Stimulated activated naive CD8-positive, alpha-beta T cell treated with anti-CD3 and anti-CD28 coated beads, Interleukin-15, amount 100 ng/mL, for 72 hours (primary cell): Measurements from ENCODE around the gene BTBD16.

ENCODE experiments used
- ATAC-seq: fragments of 150-1000 bp; cut with Tn5 transposase; 2 replicates; pipeline ENCODE4 v1.10.0; 2021; ENCODE audit warnings: mild to moderate bottlenecking, moderate library complexity
- DNase-seq, 2 donors: peaks; one replicate each; pipeline ENCODE4 v3.0.0; 2021 to 2022
- H3K27ac Mint-ChIP-seq, 2 donors: one replicate each; pipeline ENCODE4 v1.8.0; 2022; ENCODE audit warnings: mild to moderate bottlenecking in 2 of 2, mixed read lengths in 2 of 2, moderate library complexity in 2 of 2
- H3K27me3 Mint-ChIP-seq: one replicate; pipeline ENCODE4 v1.8.0; 2022; ENCODE audit warnings: mixed read lengths
- H3K4me1 Mint-ChIP-seq: one replicate; pipeline ENCODE4 v1.8.0; 2022; ENCODE audit warnings: mild to moderate bottlenecking, mixed read lengths
- H3K4me3 Mint-ChIP-seq, 2 donors: one replicate each; pipeline ENCODE4 v1.8.0; 2022; ENCODE audit warnings: mild to moderate bottlenecking in 2 of 2, mixed read lengths in 2 of 2, moderate library complexity in 1 of 2
- H3K9me3 Mint-ChIP-seq, 2 donors: one replicate each; pipeline ENCODE4 v1.8.0; 2022; ENCODE audit warnings: mixed read lengths in 2 of 2

The BTBD16 gene

DNA sequence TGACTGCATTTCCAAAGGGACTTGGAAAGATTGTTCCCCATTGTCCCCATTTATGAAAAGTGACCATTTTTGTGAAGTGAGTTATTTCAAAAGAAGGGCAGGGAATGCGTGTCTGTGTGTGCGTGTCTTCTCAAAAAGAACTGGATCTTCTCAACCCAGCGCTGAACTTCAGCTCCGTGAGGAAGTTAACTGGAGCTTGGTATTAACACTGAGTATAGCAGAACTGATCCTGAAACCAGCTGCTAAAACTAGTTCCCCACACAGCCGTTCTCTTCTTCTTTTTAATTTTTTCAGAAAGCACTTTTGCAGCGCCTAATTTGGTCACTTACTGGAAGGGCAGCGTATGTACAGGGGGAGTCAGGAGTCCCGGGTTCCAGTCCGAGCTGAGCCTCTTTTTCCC is 57.6 kb downstream of the BTBD16 start:
- Mint-ChIP-seq H3K27me3 (peaks cover 61% of the 10 kb centered on the region), H3K4me3 (no peak overlapping the region), H3K27ac (no peak overlapping the region), H3K4me1 (peaks cover 12% of the 10 kb centered on the region), H3K9me3 (peaks cover 0 to 12% of the 10 kb centered on the region in 2 donors)
- no peak for ATAC-seq
- DNase-seq = no peak

DNA sequence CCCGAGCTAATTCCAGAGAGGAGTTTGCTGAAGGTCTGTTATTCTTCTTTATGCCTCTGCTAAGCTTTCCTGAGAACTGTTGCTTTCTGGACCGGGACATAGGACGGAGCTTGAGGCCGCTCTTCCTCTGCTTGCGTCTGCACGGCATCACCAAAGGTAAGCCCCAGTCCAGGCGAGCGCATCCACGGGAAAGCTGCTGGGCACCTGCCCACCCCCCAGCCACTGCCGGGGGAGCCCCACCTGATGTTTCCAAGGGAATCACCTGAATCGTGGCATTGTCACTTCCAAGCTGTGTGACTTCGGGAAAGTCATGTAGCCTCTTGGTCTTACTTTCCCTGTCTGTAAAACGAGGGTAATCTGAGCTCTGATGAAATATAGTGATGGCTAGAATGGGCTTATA is 58.3 kb downstream of the BTBD16 start:
- peaks cover 0 to 6% of the 10 kb centered on the region in 2 donors for H3K9me3 Mint-ChIP-seq
- H3K4me1 Mint-ChIP-seq = peaks cover 12% of the 10 kb centered on the region
- no peak overlapping the region for H3K4me3 Mint-ChIP-seq
- H3K27me3 Mint-ChIP-seq = peaks cover 53% of the 10 kb centered on the region
- no peak for ATAC-seq
- DNase-seq = no peak
- no peak overlapping the region for H3K27ac Mint-ChIP-seq

DNA sequence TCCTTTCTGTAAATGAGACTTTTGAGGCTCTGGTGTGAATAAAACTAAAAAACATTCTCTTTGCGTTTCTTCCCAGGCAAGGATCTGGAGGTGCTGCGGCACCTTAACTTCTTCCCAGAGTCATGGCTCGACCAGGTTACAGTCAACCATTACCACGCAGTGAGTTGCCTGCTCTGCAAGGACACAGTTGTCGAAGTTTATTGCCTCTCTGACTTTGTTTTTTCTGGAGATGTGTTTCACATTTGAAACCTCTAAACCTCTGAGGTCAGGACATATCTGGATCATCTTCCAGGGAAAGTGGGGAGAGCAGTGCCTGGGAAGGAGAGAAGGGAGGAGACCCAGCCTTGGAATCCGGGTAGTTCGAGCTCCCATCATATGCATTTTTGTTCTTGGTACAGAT is 60.0 kb downstream of the BTBD16 start:
- H3K4me1 Mint-ChIP-seq = peaks cover 12% of the 10 kb centered on the region
- peaks cover 52% of the 10 kb centered on the region for H3K27me3 Mint-ChIP-seq
- ATAC-seq (no peak), DNase-seq (no peak)
- no peaks in the 10 kb centered on the region for H3K9me3 Mint-ChIP-seq
- no peak overlapping the region for H3K27ac Mint-ChIP-seq
- H3K4me3 Mint-ChIP-seq = no peak overlapping the region

DNA sequence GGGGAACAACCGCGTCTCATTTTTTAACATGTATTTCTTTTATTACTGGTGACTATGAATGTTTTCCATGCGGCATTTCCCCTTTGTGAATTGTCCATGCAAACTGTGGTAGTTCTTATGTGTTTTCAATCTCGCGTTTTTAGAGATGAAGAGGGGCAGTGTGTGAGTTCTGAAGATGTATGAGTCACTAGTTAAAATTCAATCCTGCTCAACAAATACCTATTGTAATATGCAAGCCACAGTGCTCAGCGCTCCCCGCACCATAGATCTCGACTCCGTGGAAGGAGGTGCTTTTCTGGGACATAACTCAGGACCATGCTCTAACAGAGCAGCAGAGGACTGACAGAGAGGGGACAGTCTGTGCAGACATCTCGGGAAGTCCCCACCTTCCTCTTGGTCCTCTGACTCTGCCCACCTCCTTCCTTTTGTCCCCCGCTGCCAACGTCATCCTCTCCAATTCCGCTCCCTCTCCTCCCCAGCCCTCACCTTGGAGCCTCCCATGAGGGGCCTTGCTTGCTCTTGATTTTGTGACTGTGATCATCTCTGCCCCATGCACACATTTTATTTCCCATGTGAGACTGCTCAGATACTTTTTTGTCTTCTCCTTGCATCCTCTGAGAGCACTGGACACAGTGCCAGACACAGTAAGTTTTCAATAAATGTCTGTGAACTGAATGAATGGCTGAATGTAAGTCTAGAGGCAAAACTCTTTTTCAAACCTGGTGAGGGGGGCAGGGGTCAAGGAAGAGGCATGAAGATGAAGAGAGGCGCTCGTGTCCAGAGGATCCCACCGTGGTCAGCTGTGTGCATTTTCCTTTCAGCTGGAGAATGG is 60.7 kb downstream of the BTBD16 start:
- no peak for DNase-seq
- peaks cover 47% of the 10 kb centered on the region for H3K27me3 Mint-ChIP-seq
- no peak overlapping the region for H3K27ac Mint-ChIP-seq
- H3K4me1 Mint-ChIP-seq = peaks cover 12% of the 10 kb centered on the region
- no peak for ATAC-seq
- no peak overlapping the region for H3K4me3 Mint-ChIP-seq
- H3K9me3 Mint-ChIP-seq = no peaks in the 10 kb centered on the region

DNA sequence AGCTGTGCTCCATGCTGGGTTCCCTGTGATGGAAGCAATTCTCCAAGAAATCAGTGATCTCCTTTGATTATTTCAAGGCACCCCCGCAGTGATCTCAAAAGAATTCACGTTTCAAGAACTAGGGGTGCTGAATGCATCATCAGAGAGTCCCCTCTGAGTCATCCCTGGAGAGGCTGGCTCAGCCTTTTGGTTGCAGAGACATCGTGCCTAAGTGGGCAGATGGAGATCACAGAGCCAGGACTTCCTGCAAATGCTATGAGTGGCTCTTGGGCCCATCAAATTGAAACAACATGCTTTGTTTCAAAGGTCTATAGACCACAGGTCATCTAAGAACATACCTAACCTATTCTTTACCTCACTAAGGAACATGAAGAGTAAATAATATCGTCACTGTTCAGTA is 61.9 kb downstream of the BTBD16 start:
- ATAC-seq = peak; percentile 95

DNA sequence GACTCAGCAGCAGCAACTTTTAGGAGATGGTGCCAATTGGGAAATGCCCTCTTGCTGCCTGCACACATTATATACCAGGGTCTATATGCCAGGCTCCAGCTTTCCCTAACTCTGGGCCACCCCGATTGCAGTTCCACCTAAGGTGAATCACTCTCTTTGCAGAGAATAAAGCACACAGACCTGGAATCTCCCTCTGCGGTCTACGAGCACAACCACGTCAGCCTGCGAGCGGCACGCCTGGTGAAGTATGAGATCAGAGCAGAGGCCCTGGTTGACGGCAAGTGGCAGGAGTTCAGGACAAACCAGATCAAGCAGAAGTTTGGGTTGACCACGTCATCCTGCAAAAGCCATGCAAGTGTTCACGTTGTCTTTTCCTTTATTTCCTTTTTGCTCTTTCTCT is 65.2 kb downstream of the BTBD16 start:
- H3K27ac Mint-ChIP-seq = no peak overlapping the region
- DNase-seq (no peak), ATAC-seq (no peak)
- no peak overlapping the region for H3K4me3 Mint-ChIP-seq
- H3K9me3 Mint-ChIP-seq = no peaks in the 10 kb centered on the region
- H3K4me1 Mint-ChIP-seq = peaks cover 12% of the 10 kb centered on the region
- H3K27me3 Mint-ChIP-seq = peaks cover 22% of the 10 kb centered on the region

More for the DNA sequence above, 61.9 kb downstream of the BTBD16 start:
- DNase-seq = peak; percentile 6 to 48
- Mint-ChIP-seq H3K27ac (no peak overlapping the region), H3K4me3 (no peak overlapping the region), H3K4me1 (peaks cover 12% of the 10 kb centered on the region), H3K27me3 (peaks cover 47% of the 10 kb centered on the region), H3K9me3 (no peaks in the 10 kb centered on the region)

DNA sequence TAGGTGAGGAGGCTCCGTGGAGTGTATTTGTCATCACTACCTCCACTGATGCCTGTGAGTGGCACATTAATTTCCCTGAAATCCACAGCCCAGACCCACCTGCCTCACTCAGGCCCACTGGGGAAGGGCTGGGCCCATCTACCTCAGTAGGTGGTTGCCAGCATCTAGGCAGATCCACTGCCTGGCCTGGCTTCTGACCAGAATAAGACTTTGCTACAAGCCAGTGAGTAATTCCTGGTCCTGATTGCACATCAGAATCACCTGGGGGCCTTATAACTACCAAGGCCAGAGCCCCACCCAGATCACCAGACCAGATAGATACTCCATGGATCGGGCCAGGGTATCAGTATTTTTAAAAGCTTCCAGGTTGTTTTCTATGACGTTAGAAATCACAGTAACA is 65.9 kb downstream of the BTBD16 start:
- ATAC-seq = no peak
- no peak overlapping the region for H3K27ac Mint-ChIP-seq

DNA sequence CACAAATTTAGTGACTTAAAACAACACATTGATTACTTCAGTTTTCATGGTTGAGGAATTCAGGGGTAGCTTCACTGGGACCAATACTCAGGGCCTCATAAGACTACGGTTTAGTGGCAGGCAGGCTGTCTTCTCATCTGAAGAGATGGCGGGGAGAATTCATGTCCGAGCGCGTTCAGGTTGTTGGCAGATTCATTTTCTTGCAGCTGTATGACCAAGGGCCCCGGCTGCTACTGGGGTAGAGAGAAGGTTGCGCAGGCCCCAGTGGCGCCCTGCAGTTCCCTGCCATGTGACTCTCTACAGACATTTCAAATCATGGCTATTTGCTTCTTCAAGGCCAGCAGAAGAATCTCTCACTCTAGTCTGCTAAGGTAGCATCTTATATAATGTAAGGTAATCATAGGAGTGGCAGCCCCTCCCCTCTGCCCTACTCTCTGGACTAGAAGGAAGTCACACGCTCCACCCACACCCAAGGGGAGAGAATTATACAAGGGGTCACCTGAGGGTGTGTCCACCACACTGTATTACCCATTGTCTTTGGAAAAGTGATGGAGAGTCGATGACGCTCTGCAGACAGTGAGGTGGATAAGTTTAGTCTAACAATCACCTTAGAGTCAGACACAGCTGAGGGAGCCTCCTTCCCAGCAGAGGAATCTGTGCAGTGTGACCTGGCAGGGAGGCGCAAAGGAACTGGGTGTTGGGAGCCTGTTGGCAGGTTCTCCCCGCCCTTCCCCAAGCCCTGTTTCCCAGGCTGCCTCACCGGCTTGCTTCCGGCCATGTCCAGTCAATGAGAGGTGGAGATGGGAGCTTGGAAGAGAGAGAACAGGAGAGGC is 67.7 kb downstream of the BTBD16 start:
- Mint-ChIP-seq H3K9me3 (no peaks in the 10 kb centered on the region), H3K4me1 (peaks cover 19% of the 10 kb centered on the region), H3K4me3 (no peak overlapping the region), H3K27ac (no peak overlapping the region), H3K27me3 (peaks cover 10% of the 10 kb centered on the region)
- ATAC-seq = no peak
- DNase-seq = no peak

More for the DNA sequence above, 65.9 kb downstream of the BTBD16 start:
- H3K9me3 Mint-ChIP-seq = no peaks in the 10 kb centered on the region
- H3K4me1 Mint-ChIP-seq = peaks cover 10% of the 10 kb centered on the region
- H3K27me3 Mint-ChIP-seq = peaks cover 16% of the 10 kb centered on the region
- H3K4me3 Mint-ChIP-seq = no peak overlapping the region
- no peak for DNase-seq

DNA sequence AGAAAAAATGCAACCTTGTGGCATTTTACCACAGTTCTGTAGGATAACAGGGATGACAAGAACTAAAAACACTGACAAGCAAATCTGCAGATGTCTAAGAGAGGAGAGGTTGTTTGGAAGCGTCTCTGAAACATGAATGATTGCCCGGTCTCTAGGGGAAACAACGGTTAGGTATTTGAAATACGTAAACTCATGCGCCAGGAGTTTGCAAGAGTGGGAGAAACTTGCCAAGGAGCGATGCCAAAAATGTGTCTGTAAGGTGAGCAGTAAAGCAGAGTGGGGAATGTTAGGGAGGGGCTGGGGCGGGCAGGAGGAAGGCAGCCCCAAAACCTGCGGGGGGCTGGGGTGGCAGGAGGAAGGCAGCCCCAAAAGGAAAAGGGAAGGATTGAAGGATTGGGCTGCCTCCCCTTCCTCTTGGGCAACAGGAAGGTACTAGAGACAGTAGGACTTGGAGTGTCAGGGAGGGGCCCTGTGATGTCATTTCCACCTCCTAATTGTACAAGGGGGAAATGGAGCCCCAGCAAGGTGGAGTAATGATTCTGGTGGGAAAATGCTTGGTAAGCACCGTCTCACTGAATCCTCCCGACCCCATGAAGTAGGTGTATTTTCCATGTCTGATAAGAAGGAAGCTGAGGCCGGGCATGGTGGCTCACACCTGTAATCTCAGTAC is 70.2 kb downstream of the BTBD16 start:
- no peaks in the 10 kb centered on the region for H3K27me3 Mint-ChIP-seq
- DNase-seq (no peak), ATAC-seq (no peak)
- no peak overlapping the region for H3K4me3 Mint-ChIP-seq
- peak overlapping the region in 1 of 2 donors; percentile 44 for H3K27ac Mint-ChIP-seq
- H3K9me3 Mint-ChIP-seq = no peaks in the 10 kb centered on the region
- H3K4me1 Mint-ChIP-seq = peaks cover 30% of the 10 kb centered on the region

DNA sequence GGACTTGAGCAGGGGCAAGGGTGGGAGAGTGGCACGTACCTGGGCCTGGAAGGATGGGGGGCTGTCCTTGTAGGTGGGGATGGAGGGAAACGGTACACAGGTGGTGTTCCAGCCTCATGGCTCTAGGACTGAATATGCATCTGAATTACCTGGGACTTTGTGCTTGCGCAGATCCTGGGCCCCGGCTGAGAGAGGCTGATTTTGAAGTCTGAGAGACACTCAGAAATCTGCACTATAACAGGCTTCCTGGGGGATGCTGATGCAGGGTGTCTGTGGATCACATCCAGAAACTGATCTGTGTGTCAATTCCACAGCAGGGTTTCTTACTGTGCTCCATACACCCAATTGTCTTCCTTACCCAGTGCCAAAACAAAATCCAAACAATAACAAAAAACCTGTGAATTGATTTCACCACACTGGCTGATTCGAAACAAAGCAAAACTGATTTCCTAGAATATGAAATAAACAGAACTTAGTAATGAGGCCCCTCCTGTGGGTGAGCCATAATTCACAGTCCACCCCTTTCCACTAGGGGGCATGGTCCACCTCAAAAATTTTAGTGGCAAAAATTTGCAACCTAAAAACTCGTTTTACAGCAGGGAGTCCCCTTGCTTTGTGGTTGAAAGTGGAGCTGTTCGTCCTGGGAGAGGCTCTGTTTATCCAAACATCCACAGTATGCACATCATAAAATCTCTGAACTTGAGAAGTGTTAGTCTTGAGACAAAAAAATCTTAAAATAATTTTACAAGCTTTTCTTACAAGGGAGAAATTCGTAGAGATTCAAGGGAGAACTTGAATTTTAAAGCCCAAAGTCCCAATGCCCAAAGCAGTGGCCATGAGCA is 71.4 kb downstream of the BTBD16 start:
- peak overlapping the region in 1 of 2 donors; percentile 29 for H3K27ac Mint-ChIP-seq

DNA sequence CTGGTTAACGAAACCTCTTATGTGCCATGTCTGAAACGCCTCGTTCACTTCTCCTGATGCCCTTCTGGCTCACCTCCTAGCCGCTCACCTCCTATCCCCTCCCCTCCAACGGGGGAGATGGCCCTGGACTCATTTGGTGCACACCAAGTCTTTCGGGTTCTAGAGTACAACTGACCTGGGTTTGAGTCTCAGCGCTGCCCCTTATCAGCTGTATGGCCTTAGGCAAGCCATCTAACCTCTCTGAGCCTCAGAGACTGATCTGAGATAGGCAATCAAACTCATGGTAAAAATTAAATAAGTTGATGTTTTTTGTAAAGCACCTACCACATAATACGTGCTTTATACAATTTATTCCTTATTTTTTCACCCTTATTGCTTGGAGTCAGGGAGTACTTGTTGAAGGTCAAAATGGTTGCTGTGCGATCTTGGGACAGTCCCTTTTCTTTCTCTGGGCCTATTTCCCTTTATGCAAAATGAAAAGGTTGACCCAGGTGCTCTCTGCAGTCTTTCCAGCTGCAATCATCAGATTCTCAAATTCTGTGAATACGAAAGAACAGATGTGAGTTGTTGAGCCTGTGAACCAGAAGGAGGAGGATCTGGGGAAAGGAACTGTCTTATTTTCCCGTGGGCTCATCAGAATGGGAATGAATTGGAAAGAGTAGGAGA is 72.2 kb downstream of the BTBD16 start:
- no peak overlapping the region for H3K4me3 Mint-ChIP-seq
- no peaks in the 10 kb centered on the region for H3K9me3 Mint-ChIP-seq
- no peaks in the 10 kb centered on the region for H3K27me3 Mint-ChIP-seq
- ATAC-seq (no peak), DNase-seq (no peak)
- peak overlapping the region in 1 of 2 donors; percentile 21 for H3K27ac Mint-ChIP-seq
- H3K4me1 Mint-ChIP-seq = peaks cover 30% of the 10 kb centered on the region

More for the DNA sequence above, 71.4 kb downstream of the BTBD16 start:
- Mint-ChIP-seq H3K4me1 (peaks cover 30% of the 10 kb centered on the region), H3K27me3 (no peaks in the 10 kb centered on the region), H3K9me3 (no peaks in the 10 kb centered on the region), H3K4me3 (no peak overlapping the region)
- ATAC-seq (peak; percentile 82), DNase-seq (peak; percentile 53 to 62)

DNA sequence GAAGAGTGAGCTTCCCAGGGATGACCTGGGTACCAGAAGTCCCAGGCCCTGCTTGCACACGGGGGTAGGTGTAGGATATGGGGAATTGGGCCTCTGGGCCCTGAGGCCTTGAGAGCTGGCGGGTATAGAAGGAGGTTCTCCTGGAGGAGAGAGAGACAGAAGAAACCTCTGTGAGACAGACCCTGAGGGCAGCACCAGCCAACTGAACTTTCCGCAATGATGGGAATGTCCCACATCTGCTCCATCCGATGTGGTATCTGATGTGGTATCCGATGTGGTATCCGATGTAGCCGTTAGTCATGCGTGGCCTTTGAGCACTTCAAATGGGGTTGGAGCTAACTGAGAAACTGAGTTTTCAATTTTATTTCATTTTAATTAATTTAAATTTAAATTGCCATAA is 72.8 kb downstream of the BTBD16 start:
- Mint-ChIP-seq H3K4me3 (no peak overlapping the region), H3K27ac (no peak overlapping the region), H3K27me3 (no peaks in the 10 kb centered on the region), H3K9me3 (no peaks in the 10 kb centered on the region), H3K4me1 (peaks cover 30% of the 10 kb centered on the region)
- ATAC-seq = no peak
- DNase-seq = no peak

DNA sequence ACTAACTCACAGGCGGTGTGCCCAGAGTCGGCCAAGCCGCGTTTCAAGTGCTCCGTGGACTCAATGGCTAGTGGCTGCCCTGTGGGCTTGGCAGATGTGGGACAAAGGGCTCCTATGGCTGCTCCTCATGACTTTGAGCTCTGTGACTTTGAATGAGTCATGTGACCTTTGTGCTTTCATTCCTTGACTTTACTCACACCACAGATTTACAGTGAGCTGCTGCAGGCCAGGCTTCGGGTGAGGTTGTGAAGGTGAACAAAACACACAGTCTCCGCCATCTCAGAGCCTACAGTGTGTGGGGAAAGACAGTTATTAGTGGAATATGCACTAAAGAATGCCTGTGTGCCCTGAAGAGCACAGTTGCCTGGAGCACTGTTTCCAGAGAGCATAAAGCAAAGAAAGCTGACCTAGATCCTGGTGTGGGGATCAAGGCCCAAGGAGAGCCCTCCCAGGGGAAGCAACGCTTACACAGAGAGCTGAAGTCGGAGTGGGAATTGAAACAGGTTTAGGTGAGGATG is 73.7 kb downstream of the BTBD16 start:
- no peak overlapping the region for H3K4me3 Mint-ChIP-seq
- H3K9me3 Mint-ChIP-seq = no peaks in the 10 kb centered on the region

DNA sequence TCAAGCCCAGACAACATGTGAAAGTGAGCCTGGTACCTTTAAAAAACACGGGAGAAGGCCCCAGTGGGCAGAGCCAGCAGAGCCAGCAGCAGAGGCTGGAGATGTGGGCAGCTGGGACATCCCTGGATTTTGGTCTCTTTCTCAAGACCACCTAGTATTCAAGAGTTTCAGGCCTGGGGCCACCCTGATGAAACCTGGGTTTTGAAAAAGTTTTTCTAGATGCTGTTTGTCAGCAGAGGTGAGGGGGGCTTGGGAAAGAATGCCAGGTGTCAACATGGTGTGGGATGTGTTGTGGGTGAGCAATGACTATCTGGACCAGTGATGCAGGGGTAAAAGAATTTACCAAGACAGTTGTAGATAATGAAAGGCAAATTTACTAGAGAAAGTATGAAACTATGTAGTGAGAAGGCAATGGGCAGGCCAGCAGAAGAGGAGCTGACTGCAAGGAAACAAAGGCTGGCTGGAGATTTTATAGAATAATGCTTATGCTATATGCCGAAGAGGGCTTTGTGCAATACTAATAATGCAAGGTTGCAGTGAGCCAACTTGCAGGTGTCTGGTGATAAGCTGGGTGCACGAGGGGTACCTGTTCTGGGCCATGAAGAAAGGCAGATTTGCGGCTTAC is 75.3 kb downstream of the BTBD16 start:
- Mint-ChIP-seq H3K9me3 (no peaks in the 10 kb centered on the region), H3K27ac (no peak overlapping the region), H3K4me1 (peaks cover 30% of the 10 kb centered on the region), H3K4me3 (no peak overlapping the region), H3K27me3 (peaks cover 5% of the 10 kb centered on the region)
- ATAC-seq (no peak), DNase-seq (no peak)

More for the DNA sequence above, 73.7 kb downstream of the BTBD16 start:
- peak; percentile 36 for ATAC-seq
- H3K4me1 Mint-ChIP-seq = peaks cover 30% of the 10 kb centered on the region
- no peak for DNase-seq
- H3K27ac Mint-ChIP-seq = no peak overlapping the region
- no peaks in the 10 kb centered on the region for H3K27me3 Mint-ChIP-seq
